ENCODE results near the gene R3HDM2.

- no peak for TF ChIP-seq CTCF (IDR thresholded peaks at IDR 0.05)
- no peak for TF ChIP-seq POLR2A (IDR thresholded peaks at IDR 0.05)
Measured at GRCh38 chr12:57438400-57438799, 7.6 kb upstream of the R3HDM2 start.
